Tibial nerve (tissue), 4 donors: ENCODE data around the gene TEP1. TPM values are rescaled to one million over a fixed set of nuclear protein-coding genes. Genes with fewer than 3 reads are reported as not detected.

Experiments used
- DNase-seq, 2 donors: peaks; one replicate each; pipeline ENCODE4 v3.0.0-alpha.2; 2019; ENCODE audit warnings: low spot score in 2 of 2
- H3K27ac ChIP-seq, 4 donors: fragments of 200-600 bp; sonication (generic) in 3 of 4; one replicate each; pipeline ENCODE4 v1.5.1; 2017 to 2019; ENCODE audit warnings: mild to moderate bottlenecking in 1 of 4
- H3K27me3 ChIP-seq, 2 donors: fragments of 200-600 bp; sonication (generic) in 1 of 2; one replicate each; pipeline versions ENCODE4 v1.5.1 to v1.6.0; 2017 to 2019
- H3K36me3 ChIP-seq, 3 donors: fragments of 200-600 bp; sonication (generic); one replicate each; pipeline ENCODE4 v1.5.1; 2018 to 2019
- H3K4me1 ChIP-seq, 4 donors: fragments of 200-600 bp; sonication (generic) in 3 of 4; one replicate each; pipeline ENCODE4 v1.5.1; 2017 to 2019
- H3K4me3 ChIP-seq, 4 donors: fragments of 200-600 bp; sonication (generic) in 3 of 4; one replicate each; pipeline ENCODE4 v1.5.1; 2017 to 2019; ENCODE audit warnings: mild to moderate bottlenecking in 1 of 4, moderate library complexity in 1 of 4
- H3K9me3 ChIP-seq, 4 donors: fragments of 200-600 bp; sonication (generic) in 3 of 4; one replicate each; pipeline ENCODE4 v1.5.1; 2017 to 2019
- EP300 ChIP-seq, 2 donors: sonication (generic); formaldehyde crosslinking; IDR thresholded peaks; one replicate each; pipeline ENCODE4 v1.6.1; 2017; ENCODE audit warnings: antibody characterized with exemption in 2 of 2, mild to moderate bottlenecking in 1 of 2
- POLR2A ChIP-seq, 2 donors: fragments of 450-650 bp; IDR thresholded peaks; one replicate each; pipeline ENCODE4 v1.6.1; 2017; ENCODE audit warnings: antibody characterized with exemption in 2 of 2, mild to moderate bottlenecking in 2 of 2, moderate library complexity in 2 of 2
- WGBS, 2 donors: methylation state at CpG; one replicate each; pipeline ENCODE4 v1.1.5; 2018; 5-methylcytosine and 5-hydroxymethylcytosine counted together
- total RNA-seq, 4 donors: library from RNA; depleted of rRNA; stranded (reverse); fragments of >200 nt; gene quantifications; one replicate each; pipeline ENCODE4 v1.1.0, GENCODE V29; 2016
- TF ChIP-seq, protein P1 (sequence below), 5 experiments: fragments of 200-600 bp in 3 of 5; fragments of 450-650 bp in 2 of 5; sonication (generic) in 3 of 5; IDR thresholded peaks; one replicate each; pipeline ENCODE4 v1.5.1; 2016 to 2019; ENCODE audit warnings: antibody characterized with exemption in 5 of 5, mild to moderate bottlenecking in 3 of 5, moderate library complexity in 2 of 5

Gene TEP1
- total RNA-seq, 4 donors from 2014 or later, result 30.3 to 50.0 (median 36.0) TPM

DNA sequence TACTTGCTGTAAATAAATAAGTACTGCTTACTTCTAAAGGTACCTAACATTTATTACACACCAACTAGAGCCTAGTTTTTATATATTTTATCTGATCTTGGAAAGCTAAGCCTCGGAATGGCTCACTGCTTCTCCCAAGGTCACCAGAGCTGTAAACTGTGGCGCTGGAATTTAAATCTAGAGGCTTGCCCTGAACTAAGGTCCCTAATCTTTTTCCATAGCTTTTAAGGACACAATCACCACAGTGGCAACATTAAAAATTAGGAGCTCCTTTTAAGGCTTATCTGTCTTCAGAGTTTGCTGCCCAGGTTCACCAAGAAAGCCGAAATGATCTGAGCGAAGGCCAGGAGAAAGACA, 80.9 kb downstream of the TEP1 start:
- Histone ChIP-seq H3K9me3 (no peaks in the 10 kb centered on the region), H3K4me1 (peaks cover 0 to 34% (median 2%) of the 10 kb centered on the region in 4 donors), H3K27me3 (no peaks in the 10 kb centered on the region), H3K27ac (peak overlapping the region; percentile 85 to 95 (median 88)), H3K36me3 (peaks cover 0 to 17% (median 0%) of the 10 kb centered on the region in 3 donors), H3K4me3 (peak overlapping the region; percentile 40 to 79 (median 60))
- TF ChIP-seq EP300 (IDR thresholded peaks at IDR 0.05), result no peak
- no peak for TF ChIP-seq POLR2A (IDR thresholded peaks at IDR 0.05)
- TF ChIP-seq, protein P1, sequence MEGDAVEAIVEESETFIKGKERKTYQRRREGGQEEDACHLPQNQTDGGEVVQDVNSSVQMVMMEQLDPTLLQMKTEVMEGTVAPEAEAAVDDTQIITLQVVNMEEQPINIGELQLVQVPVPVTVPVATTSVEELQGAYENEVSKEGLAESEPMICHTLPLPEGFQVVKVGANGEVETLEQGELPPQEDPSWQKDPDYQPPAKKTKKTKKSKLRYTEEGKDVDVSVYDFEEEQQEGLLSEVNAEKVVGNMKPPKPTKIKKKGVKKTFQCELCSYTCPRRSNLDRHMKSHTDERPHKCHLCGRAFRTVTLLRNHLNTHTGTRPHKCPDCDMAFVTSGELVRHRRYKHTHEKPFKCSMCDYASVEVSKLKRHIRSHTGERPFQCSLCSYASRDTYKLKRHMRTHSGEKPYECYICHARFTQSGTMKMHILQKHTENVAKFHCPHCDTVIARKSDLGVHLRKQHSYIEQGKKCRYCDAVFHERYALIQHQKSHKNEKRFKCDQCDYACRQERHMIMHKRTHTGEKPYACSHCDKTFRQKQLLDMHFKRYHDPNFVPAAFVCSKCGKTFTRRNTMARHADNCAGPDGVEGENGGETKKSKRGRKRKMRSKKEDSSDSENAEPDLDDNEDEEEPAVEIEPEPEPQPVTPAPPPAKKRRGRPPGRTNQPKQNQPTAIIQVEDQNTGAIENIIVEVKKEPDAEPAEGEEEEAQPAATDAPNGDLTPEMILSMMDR (IDR thresholded peaks at IDR 0.05), result no peak
- DNase-seq, result no peak
- WGBS, 2 donors, result 1 to 2% methylated on average over 4 of the region's 4 CpGs

DNA sequence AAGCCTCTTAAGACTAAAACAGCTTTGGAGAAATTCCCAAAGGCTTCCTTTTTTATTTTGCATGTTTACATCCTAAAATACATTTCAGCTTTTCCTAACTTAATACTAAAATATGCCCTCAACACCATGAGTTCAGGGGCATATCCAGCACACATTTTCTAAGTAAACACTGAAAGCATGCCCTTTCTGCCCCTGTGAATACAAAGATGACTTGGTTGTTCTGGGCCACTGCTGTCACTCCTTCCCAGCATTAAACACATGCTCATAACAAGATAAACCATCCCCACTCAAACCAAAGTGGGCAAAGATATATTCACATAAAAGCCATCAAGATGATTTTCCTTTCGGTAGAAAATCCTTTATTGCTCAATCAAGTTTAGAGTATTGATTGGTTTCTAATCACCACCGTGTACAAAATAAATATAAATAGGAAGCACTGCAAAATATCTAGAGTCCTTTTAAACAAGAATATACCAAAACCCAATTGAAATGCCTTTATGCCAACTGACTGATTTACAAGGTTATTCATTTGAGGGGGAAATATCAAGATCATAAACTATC, 82.2 kb downstream of the TEP1 start:
- 77 to 78% methylated on average over 2 of the region's 2 CpGs for WGBS, 2 donors
- TF ChIP-seq POLR2A (IDR thresholded peaks at IDR 0.05) (no peak), EP300 (IDR thresholded peaks at IDR 0.05) (no peak)
- TF ChIP-seq, protein P1 (IDR thresholded peaks at IDR 0.05), result no peak
- H3K36me3 ChIP-seq, result peaks cover 0 to 23% (median 0%) of the 10 kb centered on the region in 3 donors
- peaks cover 0 to 40% (median 2%) of the 10 kb centered on the region in 4 donors for H3K4me1 ChIP-seq
- no peak overlapping the region for H3K4me3 ChIP-seq
- no peak for DNase-seq
- no peaks in the 10 kb centered on the region for H3K27me3 ChIP-seq
- H3K27ac ChIP-seq, result no peak overlapping the region
- H3K9me3 ChIP-seq, result no peaks in the 10 kb centered on the region

DNA sequence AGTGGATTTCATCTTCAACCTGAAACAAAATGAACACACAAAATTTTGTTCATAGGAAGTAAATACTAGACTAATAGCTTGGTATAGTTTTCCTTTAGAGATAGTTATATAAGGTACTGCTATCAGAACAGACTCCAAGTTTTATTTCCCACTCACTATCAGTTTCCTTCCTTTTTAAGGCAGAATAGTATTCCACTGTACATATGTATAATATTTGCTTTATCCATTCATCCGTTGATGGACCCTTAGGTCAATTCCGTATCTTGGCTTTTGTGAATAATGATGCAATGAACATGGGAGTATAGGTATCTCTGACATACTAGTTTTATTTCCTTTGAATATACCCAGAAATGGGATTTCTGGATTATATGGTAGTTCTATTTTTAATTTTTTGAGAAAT, 83.9 kb downstream of the TEP1 start:
- H3K4me3 ChIP-seq, result no peak overlapping the region
- H3K4me1 ChIP-seq, result peaks cover 0 to 40% (median 2%) of the 10 kb centered on the region in 4 donors
- WGBS, 2 donors, result 86 to 88% methylated on average over 2 of the region's 2 CpGs
- H3K27me3 ChIP-seq, result no peaks in the 10 kb centered on the region
- no peak overlapping the region for H3K27ac ChIP-seq
- no peaks in the 10 kb centered on the region for H3K9me3 ChIP-seq
- no peak for DNase-seq
- peaks cover 0 to 38% (median 0%) of the 10 kb centered on the region in 3 donors for H3K36me3 ChIP-seq
- TF ChIP-seq POLR2A (IDR thresholded peaks at IDR 0.05), result no peak
- TF ChIP-seq, protein P1 (IDR thresholded peaks at IDR 0.05), result no peak
- no peak for TF ChIP-seq EP300 (IDR thresholded peaks at IDR 0.05)

DNA sequence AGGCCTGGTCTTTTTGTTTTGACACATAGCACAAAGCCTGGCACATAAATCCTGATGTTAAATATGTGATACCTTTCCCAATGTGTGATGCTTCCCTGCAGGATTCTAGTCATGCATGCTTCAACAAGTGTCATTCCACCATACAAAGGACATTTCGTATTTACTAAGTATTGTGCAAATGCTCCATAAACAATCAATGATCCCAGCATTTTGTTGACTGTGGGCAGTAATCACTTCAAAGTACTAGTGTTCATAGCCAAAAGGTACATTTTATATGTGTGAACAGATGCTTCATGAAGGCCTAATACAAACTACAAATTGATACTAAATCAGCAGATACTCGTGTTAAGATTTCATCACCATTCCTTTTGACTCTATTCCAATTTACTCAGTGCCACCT, 84.6 kb downstream of the TEP1 start:
- Histone ChIP-seq H3K36me3 (peaks cover 0 to 44% (median 0%) of the 10 kb centered on the region in 3 donors), H3K4me3 (no peak overlapping the region), H3K9me3 (no peaks in the 10 kb centered on the region), H3K27ac (no peak overlapping the region), H3K4me1 (peaks cover 0 to 39% (median 2%) of the 10 kb centered on the region in 4 donors), H3K27me3 (no peaks in the 10 kb centered on the region)
- no peak for DNase-seq
- 50 to 69% methylated on average over 2 of the region's 2 CpGs for WGBS, 2 donors
- TF ChIP-seq, protein P1 (IDR thresholded peaks at IDR 0.05), result no peak

DNA sequence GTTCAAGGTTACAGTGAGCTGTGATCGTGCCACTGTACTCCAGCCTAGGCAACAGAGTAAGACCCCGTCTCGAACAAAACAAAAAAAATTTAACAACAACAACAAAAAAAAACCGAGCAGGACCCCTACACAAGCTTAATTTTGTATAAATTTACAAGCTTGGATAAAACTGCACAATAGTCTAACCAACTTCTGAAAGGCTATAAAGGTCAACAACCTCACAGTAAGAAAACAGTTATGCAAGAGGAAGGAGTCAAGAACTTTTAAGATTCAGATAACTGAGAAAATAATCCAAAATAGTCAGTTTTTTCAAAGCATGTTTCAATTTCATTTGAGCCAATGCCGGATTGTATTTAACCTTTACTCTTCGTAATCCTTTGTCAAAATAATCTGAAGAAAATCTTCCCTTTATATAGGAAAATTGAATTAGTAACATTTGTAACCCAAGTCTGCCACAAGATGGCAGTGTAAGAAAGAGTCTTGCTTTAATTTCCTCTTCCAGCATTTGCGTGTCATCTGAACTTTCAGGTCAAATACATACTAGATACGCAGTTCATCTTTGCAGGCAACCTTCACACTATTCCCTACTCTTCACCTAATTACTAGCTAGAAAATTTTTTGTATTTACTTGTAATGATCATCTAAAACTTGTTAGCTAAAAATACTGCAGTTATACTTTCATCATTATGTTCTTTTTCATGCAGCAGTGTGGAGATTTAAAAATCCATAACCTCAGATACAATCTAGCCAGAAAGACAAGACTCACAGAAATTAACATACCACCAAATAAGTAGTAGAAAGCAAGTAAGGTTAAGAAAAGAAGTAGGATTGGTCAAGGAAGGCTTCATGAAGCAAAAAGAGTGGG, 86.1 kb downstream of the TEP1 start:
- whole genome bisulfite sequencing, 2 donors, result 38 to 41% methylated on average over 8 of the region's 8 CpGs
- Histone ChIP-seq H3K27me3 (no peaks in the 10 kb centered on the region), H3K4me1 (peaks cover 0 to 31% (median under 1%) of the 10 kb centered on the region in 4 donors), H3K4me3 (no peak overlapping the region), H3K36me3 (peaks cover 0 to 58% (median 0%) of the 10 kb centered on the region in 3 donors), H3K9me3 (no peaks in the 10 kb centered on the region), H3K27ac (peak overlapping the region in 2 of 4 donors; percentile 36 to 61)
- TF ChIP-seq, protein P1 (IDR thresholded peaks at IDR 0.05), result peak; percentile 69 to 80 (median 70)
- TF ChIP-seq EP300 (IDR thresholded peaks at IDR 0.05) (peak in 1 of 2 donors; percentile 15), POLR2A (IDR thresholded peaks at IDR 0.05) (no peak)
- peak in 1 of 2 donors; percentile 56 for DNase-seq
